ENCODE results near the gene BTBD9. TPM values are rescaled to one million over a fixed set of nuclear protein-coding genes. Genes with fewer than 3 reads are reported as not detected.
A peak's percentile ranks its signal among the peaks of the same experiment; 100 is the strongest.

Gene BTBD9
- total RNA-seq, 1 experiment from 2014 or later = 4.3 TPM

GRCh38 chr6:38610050-38610625, 29.6 kb downstream of the BTBD9 start:
- ChIA-PET CTCF (no interaction called here), POLR2A (ENCODE audit: unreplicated experiment) (interaction anchor here (0.6 kb wide), 1 partner anchor 33 kb away, joined by 3 read pairs; no protein-coding TSS in a partner anchor)
- no peak for TF ChIP-seq EZH2phosphoT487 (IDR thresholded peaks at IDR 0.05; ENCODE audit: borderline replicate concordance, low read length)
- TF ChIP-seq EZH2 (IDR thresholded peaks at IDR 0.05; ENCODE audit: low read length, unreplicated experiment) = no peak
- TF ChIP-seq CTCF (conservative IDR thresholded peaks at IDR 0.05; ENCODE audit: low read depth, low read length) = no peak
- H3K79me2 ChIP-seq (ENCODE audit: low read length) = no peaks in the 10 kb centered on the region
- intact Hi-C loops (cut with micrococcal nuclease) = no loop called here
- H3K9ac ChIP-seq (ENCODE audit: low read length) = no peak overlapping the region
- no peak overlapping the region for H3K4me2 ChIP-seq (ENCODE audit: low read length)
- no peak overlapping the region for H3K27ac ChIP-seq (ENCODE audit: low read length)
- ATAC-seq = no peak
- H3K27me3 ChIP-seq (ENCODE audit: low read length) = no peaks in the 10 kb centered on the region
- H3K4me1 ChIP-seq (ENCODE audit: insufficient read depth, low read length) = no peaks in the 10 kb centered on the region
- H4K20me1 ChIP-seq (ENCODE audit: low read length) = no peaks in the 10 kb centered on the region
- H3K9me3 ChIP-seq (ENCODE audit: low read length) = no peaks in the 10 kb centered on the region
- no peak for DNase-seq
- H2AFZ ChIP-seq (ENCODE audit: low read length) = no peak overlapping the region
- H3K9me2 ChIP-seq (replicated peaks; ENCODE audit: low read length) = no peaks in the 10 kb centered on the region
- no TSS peak for BruUV-seq (replicated peaks)
- H3F3A ChIP-seq (ENCODE audit: low read length, unreplicated experiment) = no peaks in the 10 kb centered on the region
- no peak overlapping the region for H3K4me3 ChIP-seq (ENCODE audit: low read length)
- H3K36me3 ChIP-seq (ENCODE audit: low read depth, low read length) = no peaks in the 10 kb centered on the region

GRCh38 chr6:38604700-38605099, 35.0 kb downstream of the BTBD9 start:
- intact Hi-C loops (cut with micrococcal nuclease) = no loop called here
- Histone ChIP-seq H3K9me2 (replicated peaks; ENCODE audit: low read length) (no peaks in the 10 kb centered on the region), H2AFZ (ENCODE audit: low read length) (no peak overlapping the region), H3K27me3 (ENCODE audit: low read length) (no peaks in the 10 kb centered on the region), H3K9me3 (ENCODE audit: low read length) (no peaks in the 10 kb centered on the region), H4K20me1 (ENCODE audit: low read length) (no peaks in the 10 kb centered on the region), H3K4me3 (ENCODE audit: low read length) (no peak overlapping the region), H3K4me2 (ENCODE audit: low read length) (no peak overlapping the region), H3K79me2 (ENCODE audit: low read length) (no peaks in the 10 kb centered on the region), H3K4me1 (ENCODE audit: insufficient read depth, low read length) (no peaks in the 10 kb centered on the region), H3K27ac (ENCODE audit: low read length) (no peak overlapping the region), H3F3A (ENCODE audit: low read length, unreplicated experiment) (no peaks in the 10 kb centered on the region), H3K9ac (ENCODE audit: low read length) (no peak overlapping the region), H3K36me3 (ENCODE audit: low read depth, low read length) (no peaks in the 10 kb centered on the region)
- no TSS peak for BruUV-seq (replicated peaks)
- ChIA-PET POLR2A (ENCODE audit: unreplicated experiment) (no interaction called here), CTCF (no interaction called here)
- TF ChIP-seq CTCF (conservative IDR thresholded peaks at IDR 0.05; ENCODE audit: low read depth, low read length) (no peak), EZH2 (IDR thresholded peaks at IDR 0.05; ENCODE audit: low read length, unreplicated experiment) (no peak), EZH2phosphoT487 (IDR thresholded peaks at IDR 0.05; ENCODE audit: borderline replicate concordance, low read length) (no peak)
- DNase-seq (peak; percentile 18), ATAC-seq (peak; percentile 22; the same call in 1 of the 2 replicates)

GRCh38 chr6:38603966-38604365, 35.8 kb downstream of the BTBD9 start:
- Histone ChIP-seq H3F3A (ENCODE audit: low read length, unreplicated experiment) (no peaks in the 10 kb centered on the region), H3K9ac (ENCODE audit: low read length) (no peak overlapping the region), H3K4me1 (ENCODE audit: insufficient read depth, low read length) (no peaks in the 10 kb centered on the region), H3K4me2 (ENCODE audit: low read length) (no peak overlapping the region), H3K36me3 (ENCODE audit: low read depth, low read length) (no peaks in the 10 kb centered on the region), H3K9me2 (replicated peaks; ENCODE audit: low read length) (no peaks in the 10 kb centered on the region), H3K27me3 (ENCODE audit: low read length) (no peaks in the 10 kb centered on the region), H4K20me1 (ENCODE audit: low read length) (no peaks in the 10 kb centered on the region), H3K79me2 (ENCODE audit: low read length) (no peaks in the 10 kb centered on the region), H3K9me3 (ENCODE audit: low read length) (no peaks in the 10 kb centered on the region), H3K4me3 (ENCODE audit: low read length) (no peak overlapping the region), H2AFZ (ENCODE audit: low read length) (no peak overlapping the region), H3K27ac (ENCODE audit: low read length) (no peak overlapping the region)
- intact Hi-C loops (cut with micrococcal nuclease) = no loop called here
- no TSS peak for BruUV-seq (replicated peaks)
- ATAC-seq = no peak
- no peak for DNase-seq
- ChIA-PET POLR2A (ENCODE audit: unreplicated experiment) (no interaction called here), CTCF (no interaction called here)
- no peak for TF ChIP-seq EZH2 (IDR thresholded peaks at IDR 0.05; ENCODE audit: low read length, unreplicated experiment)
- TF ChIP-seq EZH2phosphoT487 (IDR thresholded peaks at IDR 0.05; ENCODE audit: borderline replicate concordance, low read length) = no peak
- no peak for TF ChIP-seq CTCF (conservative IDR thresholded peaks at IDR 0.05; ENCODE audit: low read depth, low read length)

Data from PC-3 (cell line).